ENCODE results near the gene NFYC.

NFYC gene

DNA sequence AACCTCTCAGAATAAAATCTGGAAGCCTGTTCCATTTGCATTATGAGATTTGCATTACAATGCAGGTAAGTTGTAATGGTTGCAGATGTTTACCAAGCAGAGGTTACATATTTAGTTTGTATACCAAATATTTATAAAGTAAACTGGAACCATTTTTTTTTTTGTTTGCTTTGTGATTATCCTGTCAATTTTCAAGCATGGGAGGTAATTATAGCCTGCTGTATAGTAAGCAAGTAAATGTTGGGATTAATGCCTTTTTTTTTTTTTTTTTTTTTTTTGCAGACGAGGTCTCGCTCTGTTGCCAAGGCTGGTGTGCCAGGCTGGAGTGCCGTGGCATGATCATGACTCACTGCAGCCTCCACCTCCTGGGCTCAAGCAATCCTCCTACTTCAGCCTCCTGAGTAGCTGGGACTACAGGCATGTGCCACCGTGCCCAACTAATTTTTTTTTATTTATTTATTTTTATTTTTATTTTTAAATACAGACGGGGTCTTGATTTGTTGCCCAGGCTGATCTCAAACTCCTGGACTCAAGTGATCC, 21.0 kb downstream of the NFYC start:
- Histone ChIP-seq H3K4me1 (ENCODE audit: control insufficient read depth in 1 of 2, insufficient read depth in 1 of 2, low read depth in 1 of 2, low read length in 1 of 2) (peaks cover 40 to 64% of the 10 kb centered on the region in 2 experiments), H3K27ac (peak overlapping the region; percentile 66), H3K9me3 (no peaks in the 10 kb centered on the region), H3K4me3 (ENCODE audit: low read depth in 1 of 2, low read length in 1 of 2) (no peak overlapping the region), H3K36me3 (no peaks in the 10 kb centered on the region), H3K27me3 (no peaks in the 10 kb centered on the region)
- TF ChIP-seq CTCF (IDR thresholded peaks at IDR 0.05): no peak

- Histone ChIP-seq H3K36me3 (no peaks in the 10 kb centered on the region), H3K4me3 (ENCODE audit: low read depth in 1 of 2, low read length in 1 of 2) (no peak overlapping the region), H3K9me3 (no peaks in the 10 kb centered on the region), H3K4me1 (ENCODE audit: control insufficient read depth in 1 of 2, insufficient read depth in 1 of 2, low read depth in 1 of 2, low read length in 1 of 2) (peaks cover 40 to 63% of the 10 kb centered on the region in 2 experiments), H3K27ac (peak overlapping the region; percentile 66), H3K27me3 (no peaks in the 10 kb centered on the region)
- TF ChIP-seq CTCF (IDR thresholded peaks at IDR 0.05): no peak
Measured at GRCh38 chr1:40712997-40713396, 21.5 kb downstream of the NFYC start.

GRCh38 chr1:40715491-40716059, 24.1 kb downstream of the NFYC start:
- Histone ChIP-seq H3K27ac (no peak overlapping the region), H3K4me3 (ENCODE audit: low read depth in 1 of 2, low read length in 1 of 2) (no peak overlapping the region)
- TF ChIP-seq CTCF (IDR thresholded peaks at IDR 0.05): no peak

GRCh38 chr1:40717065-40717464, 25.6 kb downstream of the NFYC start:
- Histone ChIP-seq H3K36me3 (no peaks in the 10 kb centered on the region), H3K9me3 (no peaks in the 10 kb centered on the region), H3K4me1 (ENCODE audit: control insufficient read depth in 1 of 2, insufficient read depth in 1 of 2, low read depth in 1 of 2, low read length in 1 of 2) (peaks cover 16 to 25% of the 10 kb centered on the region in 2 experiments), H3K4me3 (ENCODE audit: low read depth in 1 of 2, low read length in 1 of 2) (no peak overlapping the region), H3K27me3 (no peaks in the 10 kb centered on the region), H3K27ac (no peak overlapping the region)
- TF ChIP-seq CTCF (IDR thresholded peaks at IDR 0.05): no peak

More at GRCh38 chr1:40715491-40716059, 24.1 kb downstream of the NFYC start:
- no peaks in the 10 kb centered on the region for H3K27me3 ChIP-seq
- H3K4me1 ChIP-seq (ENCODE audit: control insufficient read depth in 1 of 2, insufficient read depth in 1 of 2, low read depth in 1 of 2, low read length in 1 of 2): peaks cover 19 to 38% of the 10 kb centered on the region in 2 experiments
- H3K9me3 ChIP-seq: no peaks in the 10 kb centered on the region
- no peaks in the 10 kb centered on the region for H3K36me3 ChIP-seq

DNA sequence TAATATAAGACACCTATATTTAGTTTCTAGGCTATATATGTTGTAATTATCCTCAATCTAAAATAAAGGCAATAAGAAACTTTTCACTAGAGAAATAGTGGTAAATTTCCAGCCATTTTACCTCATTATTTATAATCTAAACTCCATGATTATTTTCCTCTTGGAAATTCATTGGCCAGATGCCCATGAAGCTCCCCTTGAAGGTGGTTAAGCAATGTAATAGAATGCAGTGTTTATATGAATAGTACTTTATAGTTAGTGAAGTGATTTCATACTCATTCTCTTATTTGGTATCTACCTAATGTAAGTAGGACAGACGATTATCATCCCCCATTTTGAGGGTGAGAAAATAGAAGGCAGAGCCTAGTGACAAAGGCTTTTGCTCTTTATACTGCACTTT, 26.5 kb downstream of the NFYC start:
- H3K27ac ChIP-seq: no peak overlapping the region
- no peaks in the 10 kb centered on the region for H3K36me3 ChIP-seq
- H3K4me3 ChIP-seq (ENCODE audit: low read depth in 1 of 2, low read length in 1 of 2): no peak overlapping the region
- TF ChIP-seq CTCF (IDR thresholded peaks at IDR 0.05): no peak
- no peaks in the 10 kb centered on the region for H3K9me3 ChIP-seq
- H3K27me3 ChIP-seq: no peaks in the 10 kb centered on the region
- H3K4me1 ChIP-seq (ENCODE audit: control insufficient read depth in 1 of 2, insufficient read depth in 1 of 2, low read depth in 1 of 2, low read length in 1 of 2): peaks cover 9 to 17% of the 10 kb centered on the region in 2 experiments

Measured in neutrophil (primary cell).